HG03097 (cell line): ENCODE results near the gene COL4A1.
"Not testable (repeated sequence)": the region's sequence is repeated elsewhere in the genome, so short reads cannot be mapped to it uniquely, and the experiment has no call there.

Experiments used
- ATAC-seq: cut with Tn5 transposase; IDR thresholded peaks from one replicate; pipeline ENCODE4 v1.9.1; 2021; ENCODE audit not compliant: unreplicated experiment, low FRiP score

COL4A1 gene

GRCh38 chr13:110126391-110126961, 180.5 kb downstream of the COL4A1 start:
- ATAC-seq, result no peak

- ATAC-seq, result no peak
These were observed 181.2 kb downstream of the COL4A1 start for GRCh38 chr13:110125613-110126272.

- ATAC-seq, result no peak
These were observed 181.8 kb downstream of the COL4A1 start for GRCh38 chr13:110125157-110125556.

GRCh38 chr13:110124201-110124940, 182.6 kb downstream of the COL4A1 start:
- ATAC-seq, result no peak

- ATAC-seq, result no peak
These were observed 183.7 kb downstream of the COL4A1 start for GRCh38 chr13:110123041-110123809.

GRCh38 chr13:110121422-110122083, 185.4 kb downstream of the COL4A1 start:
- ATAC-seq, result no peak

- ATAC-seq, result no peak
These were observed 186.7 kb downstream of the COL4A1 start for GRCh38 chr13:110119935-110120905.

GRCh38 chr13:110118106-110118505, 188.9 kb downstream of the COL4A1 start:
- no peak for ATAC-seq

GRCh38 chr13:110116072-110116487, 190.9 kb downstream of the COL4A1 start:
- no peak for ATAC-seq

- ATAC-seq, result no peak
These were observed 191.4 kb downstream of the COL4A1 start for GRCh38 chr13:110115591-110115990.

- no peak for ATAC-seq
These were observed 192.6 kb downstream of the COL4A1 start for GRCh38 chr13:110114316-110114715.

GRCh38 chr13:110113284-110113764, 193.6 kb downstream of the COL4A1 start:
- ATAC-seq, result no peak

- ATAC-seq, result not testable (repeated sequence)
These were observed 194.6 kb downstream of the COL4A1 start for GRCh38 chr13:110112379-110112778.

GRCh38 chr13:110110783-110111182, 196.2 kb downstream of the COL4A1 start:
- ATAC-seq, result no peak

GRCh38 chr13:110109910-110110309, 197.0 kb downstream of the COL4A1 start:
- ATAC-seq, result no peak

- no peak for ATAC-seq
These were observed 197.7 kb downstream of the COL4A1 start for GRCh38 chr13:110109140-110109783.

GRCh38 chr13:110108348-110109139, 198.4 kb downstream of the COL4A1 start:
- ATAC-seq, result no peak
